Left ventricle myocardium inferior (tissue), 1 donor: ENCODE measurements around the gene ZNF786. TPM values are rescaled to one million over a fixed set of nuclear protein-coding genes. Genes with fewer than 3 reads are reported as not detected.

Experiments
- DNase-seq: peaks from one replicate; pipeline ENCODE4 v3.0.0-alpha.2; 2020
- H3K27ac ChIP-seq: fragments of 200-600 bp; replicated peaks from 2 replicates; pipeline ENCODE4 v1.8.0; 2021
- H3K27me3 ChIP-seq: fragments of 200-600 bp; 2 replicates; pipeline ENCODE4 v1.8.0; 2021; ENCODE audit warnings: low read depth
- H3K36me3 ChIP-seq: fragments of 200-600 bp; 2 replicates; pipeline ENCODE4 v1.8.0; 2021
- H3K4me1 ChIP-seq: fragments of 200-600 bp; 2 replicates; pipeline ENCODE4 v1.8.0; 2021
- H3K4me3 ChIP-seq: fragments of 200-600 bp; 2 replicates; pipeline ENCODE4 v1.8.0; 2021; ENCODE audit warnings: mild to moderate bottlenecking, moderate library complexity
- H3K9me3 ChIP-seq: fragments of 200-600 bp; replicated peaks from 2 replicates; pipeline ENCODE4 v1.8.0; 2021
- CTCF ChIP-seq: fragments of 200-600 bp; IDR thresholded peaks from 2 replicates; pipeline ENCODE4 v1.8.0; 2021; ENCODE audit warnings: antibody characterized with exemption, mild to moderate bottlenecking, borderline replicate concordance
- intact Hi-C: fragments of 100-400 bp; cut with micrococcal nuclease; formaldehyde crosslinking; loops from one replicate; pipeline ENCODE4 v1.11.0; 2022
- total RNA-seq: library from RNA; stranded (reverse); fragmentation: NEBNext Ultra II Directional; extraction: Animal tissue kit (Norgen Biotek cat#: 25700); gene quantifications from one replicate; pipeline ENCODE4 v1.2.1, GENCODE V29; 2021
- donor health status: DM: no; HTN: yes; CAD: no; lungs with severe emphysema.

The ZNF786 gene
- total RNA-seq, 1 donor from 2014 or later, result 2.4 TPM

DNA sequence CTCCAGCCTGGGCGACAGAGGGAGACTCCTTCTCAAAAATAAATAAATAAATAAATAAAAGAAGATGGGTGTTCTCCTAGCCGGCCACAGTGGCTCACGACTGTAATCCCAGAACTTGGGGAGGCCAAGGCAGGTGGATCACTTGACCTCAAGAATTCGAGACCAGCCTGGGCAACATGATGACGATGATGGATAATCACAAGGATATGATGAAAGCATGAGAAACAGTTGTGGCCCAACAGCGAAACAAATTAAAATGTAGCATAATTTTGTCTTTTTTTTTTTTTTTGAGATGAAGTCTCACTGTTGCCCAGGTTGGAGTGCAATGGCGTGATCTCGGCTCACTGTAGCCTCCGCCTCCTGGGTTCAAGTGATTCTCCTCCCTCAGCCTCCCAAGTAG is 12.9 kb downstream of the ZNF786 start:
- TF ChIP-seq CTCF, result no peak
- Histone ChIP-seq H3K9me3 (no peaks in the 10 kb centered on the region), H3K36me3 (peaks cover 24% of the 10 kb centered on the region), H3K4me3 (no peak overlapping the region), H3K4me1 (no peaks in the 10 kb centered on the region), H3K27me3 (no peaks in the 10 kb centered on the region), H3K27ac (no peak overlapping the region)
- DNase-seq, result no peak
- intact Hi-C loops, result no loop called here

GRCh38 chr7:149075286-149075685 is 15.2 kb downstream of the ZNF786 start:
- H3K4me1 ChIP-seq, result peaks cover 7% of the 10 kb centered on the region
- no peak overlapping the region for H3K27ac ChIP-seq
- DNase-seq, result no peak
- no peaks in the 10 kb centered on the region for H3K27me3 ChIP-seq
- H3K36me3 ChIP-seq, result peaks cover 46% of the 10 kb centered on the region
- no peak overlapping the region for H3K4me3 ChIP-seq
- intact Hi-C loops, result no loop called here
- no peaks in the 10 kb centered on the region for H3K9me3 ChIP-seq
- TF ChIP-seq CTCF, result no peak

- no peak overlapping the region for H3K4me3 ChIP-seq
- no peak for TF ChIP-seq CTCF
- intact Hi-C loops, result no loop called here
- DNase-seq, result no peak
- H3K27ac ChIP-seq, result no peak overlapping the region
- peaks cover 7% of the 10 kb centered on the region for H3K4me1 ChIP-seq
- H3K36me3 ChIP-seq, result peaks cover 49% of the 10 kb centered on the region
- no peaks in the 10 kb centered on the region for H3K9me3 ChIP-seq
- H3K27me3 ChIP-seq, result no peaks in the 10 kb centered on the region
Measured at GRCh38 chr7:149074116-149074885, 16.2 kb downstream of the ZNF786 start.

DNA sequence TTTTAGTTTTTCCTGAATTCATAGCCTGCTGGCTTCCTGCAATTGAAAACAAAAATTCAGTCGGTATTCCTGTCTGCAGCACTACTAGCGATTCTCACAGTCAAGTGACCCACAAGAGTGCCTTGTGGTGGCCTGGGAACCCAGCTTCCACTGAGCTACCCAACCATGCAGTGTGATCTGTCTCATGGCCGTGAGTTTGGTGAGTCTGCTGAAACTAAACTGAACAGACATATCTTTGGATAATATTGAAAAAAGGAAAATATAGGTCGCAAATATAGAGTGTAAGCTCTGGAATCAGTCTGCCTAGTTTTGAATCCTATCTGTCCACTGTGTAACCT is 18.1 kb downstream of the ZNF786 start:
- Histone ChIP-seq H3K27ac (peak overlapping the region; percentile 72), H3K36me3 (peaks cover 50% of the 10 kb centered on the region), H3K4me3 (no peak overlapping the region), H3K27me3 (no peaks in the 10 kb centered on the region), H3K9me3 (no peaks in the 10 kb centered on the region), H3K4me1 (peaks cover 7% of the 10 kb centered on the region)
- no peak for TF ChIP-seq CTCF
- DNase-seq, result no peak
- intact Hi-C loops, result no loop called here

DNA sequence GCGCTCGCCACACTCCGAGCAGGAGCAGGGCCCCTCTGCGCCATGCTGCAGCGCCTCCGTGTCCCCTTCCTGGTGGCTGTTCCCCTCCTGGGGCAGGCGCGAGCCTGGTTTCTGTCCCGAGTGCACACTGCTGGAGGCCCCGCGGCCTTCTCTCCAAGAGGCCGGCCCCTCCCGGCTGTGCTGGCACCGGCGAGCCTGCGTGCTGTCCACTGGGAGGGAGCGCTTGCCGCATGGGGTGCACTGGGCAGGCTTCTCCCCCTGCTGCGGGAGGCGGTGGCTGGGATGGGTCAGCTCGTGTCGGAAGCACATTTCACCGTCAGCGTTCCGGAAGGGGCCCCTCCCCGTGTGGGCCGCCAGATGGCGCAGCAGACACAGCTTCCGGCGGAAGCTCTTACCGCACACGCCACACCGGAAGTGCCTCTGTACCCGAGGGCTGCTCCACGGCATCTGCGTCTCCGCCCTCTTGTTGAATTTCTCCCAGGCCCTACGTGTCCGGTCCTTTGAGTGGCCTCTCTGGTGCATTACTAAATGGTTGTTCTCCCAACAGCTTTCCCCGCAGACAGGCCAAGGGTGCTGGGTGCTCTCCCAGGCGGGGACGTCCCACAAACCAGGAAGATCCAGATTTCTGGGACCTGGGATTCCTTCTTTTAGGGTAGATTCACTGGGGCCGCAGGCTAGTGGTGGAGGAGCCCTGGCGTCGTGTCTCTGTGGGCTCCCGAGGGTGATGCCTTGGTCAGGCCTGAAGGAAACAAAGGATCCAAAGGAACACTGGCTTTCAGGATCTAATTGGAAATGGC is 18.7 kb downstream of the ZNF786 start:
- Histone ChIP-seq H3K27me3 (no peaks in the 10 kb centered on the region), H3K36me3 (peaks cover 47% of the 10 kb centered on the region), H3K9me3 (no peaks in the 10 kb centered on the region), H3K4me3 (peak overlapping the region; percentile 11), H3K27ac (peak overlapping the region; percentile 72), H3K4me1 (peaks cover 7% of the 10 kb centered on the region)
- intact Hi-C loops, result no loop called here
- TF ChIP-seq CTCF, result peak; percentile 41
- DNase-seq, result peak; percentile 23
